ENCODE measurements around the gene WHRN. TPM values are rescaled to one million over a fixed set of nuclear protein-coding genes. Genes with fewer than 3 reads are reported as not detected.

Gene WHRN
- total and polyA plus RNA-seq, 9 of the 15 experiments (the other 6 are each of a cell fraction or from before 2014, with no cell fraction given), result 0.31 to 14.1 (median 3.0) TPM

GRCh38 chr9:114450181-114450580 lies 55.1 kb downstream of the WHRN start (continued):
- TF ChIP-seq ZNF212 (CRISPR knock-in tag; IDR thresholded peaks at IDR 0.05), result no peak

GRCh38 chr9:114449236-114449635 lies 56.0 kb downstream of the WHRN start:
- 0 out of 2 replicates have a peak, but pooled peaks cover 4% of the 10 kb centered on the region for H4K20me1 ChIP-seq (replicated peaks; ENCODE audit: control insufficient read depth, insufficient read depth, low read length)
- H3K9me3 ChIP-seq (replicated peaks; ENCODE audit: control insufficient read depth, insufficient read depth, low read depth, low read length), result no peaks in the 10 kb centered on the region
- no peak overlapping the region for H3K9ac ChIP-seq (ENCODE audit: insufficient read depth in 1 of 2, low read depth in 2 of 2, low read length in 2 of 2)
- in situ Hi-C loops (cut with MboI) (no loop called here), intact Hi-C loops (cut with micrococcal nuclease) (no loop called here)
- no peak overlapping the region for H2AFZ ChIP-seq (ENCODE audit: low read depth, low read length)
- no peak overlapping the region for H3K27ac ChIP-seq (ENCODE audit: extremely low read depth, low read depth, low read length)
- no peaks in the 10 kb centered on the region for H3K36me3 ChIP-seq (ENCODE audit: control insufficient read depth, insufficient read depth, low read length)
- H3K4me1 ChIP-seq (replicated peaks in 1 of 2; ENCODE audit: control insufficient read depth in 2 of 2, insufficient read depth in 2 of 2, low read length in 2 of 2), result no peaks in the 10 kb centered on the region; a peak in 1 of 5 replicates
- ATAC-seq, result no peak
- no peak overlapping the region for H3K4me2 ChIP-seq (ENCODE audit: insufficient read depth, low read length)
- DNase-seq (ENCODE audit: extremely low read depth in 1 of 4, low spot score in 3 of 4), result no peak
- no peaks in the 10 kb centered on the region for H3K9me1 ChIP-seq (ENCODE audit: control insufficient read depth, insufficient read depth, low read length)
- ChIA-PET CTCF (ENCODE audit: low intra/inter-chr PET ratio) (no interaction called here), POLR2A (interaction anchor here (0.9 to 1.0 kb wide), 2 partner anchors 11 to 24 kb away, joined by 3 read pairs; no protein-coding TSS in a partner anchor)
- WGBS (ENCODE audit: insufficient coverage, low coverage, missing lambda C conversion rate), result 40% methylated on average over 5 of the region's 5 CpGs
- no peak overlapping the region for H3K4me3 ChIP-seq
- no TSS peak for BruUV-seq (replicated peaks)
- no peaks in the 10 kb centered on the region for H3K79me2 ChIP-seq (ENCODE audit: control insufficient read depth, insufficient read depth, low read length)
- no peak for FAIRE-seq
- no peaks in the 10 kb centered on the region for H3K27me3 ChIP-seq (ENCODE audit: control insufficient read depth in 2 of 2, insufficient read depth in 2 of 2, low read length in 2 of 2)
- TF ChIP-seq ZNF146 (CRISPR knock-in tag; IDR thresholded peaks at IDR 0.05; ENCODE audit: unreplicated experiment), result no peak
- TF ChIP-seq RBM15 (IDR thresholded peaks at IDR 0.05; ENCODE audit: insufficient read depth, low read length), result no peak
- no peak for TF ChIP-seq NR4A1 (CRISPR knock-in tag; IDR thresholded peaks at IDR 0.05)
- no peak for TF ChIP-seq NR4A1 (tag; IDR thresholded peaks at IDR 0.05)
- TF ChIP-seq ID3 (CRISPR knock-in tag; IDR thresholded peaks at IDR 0.05), result no peak
- TF ChIP-seq ID3 (tag; IDR thresholded peaks at IDR 0.05), result no peak
- no peak for TF ChIP-seq SPI1 (IDR thresholded peaks at IDR 0.05; ENCODE audit: borderline replicate concordance, low read depth, low read length)
- TF ChIP-seq CTBP1 (IDR thresholded peaks at IDR 0.05; ENCODE audit: borderline replicate concordance), result no peak
- no peak for TF ChIP-seq BRD9 (IDR thresholded peaks at IDR 0.05; ENCODE audit: low read depth, partially characterized antibody)
- TF ChIP-seq SNRNP70 (optimal IDR thresholded peaks at IDR 0.05; ENCODE audit: low read depth, low read length), result no peak
- TF ChIP-seq PBX2 (CRISPR knock-in tag; IDR thresholded peaks at IDR 0.05; ENCODE audit: low read depth), result no peak
- TF ChIP-seq PBX2 (tag; conservative IDR thresholded peaks at IDR 0.05; ENCODE audit: low read depth), result no peak
- no peak for TF ChIP-seq HDAC2 (IDR thresholded peaks at IDR 0.05)
- no peak for TF ChIP-seq KDM1A (IDR thresholded peaks at IDR 0.05)
- no peak for TF ChIP-seq SRSF1 (IDR thresholded peaks at IDR 0.05; ENCODE audit: low read depth, low read length)
- no peak for TF ChIP-seq FOXO4 (CRISPR knock-in tag; IDR thresholded peaks at IDR 0.05)
- no peak for TF ChIP-seq ZNF766 (CRISPR knock-in tag; conservative IDR thresholded peaks at IDR 0.05)

Measured in K562 (cell line).